HS-27A (cell line): ENCODE measurements around the gene MARS1.
"Not testable (repeated sequence)": the region's sequence is repeated elsewhere in the genome, so short reads cannot be mapped to it uniquely, and the experiment has no call there.

Source experiments
- DNase-seq: peaks from one replicate; pipeline ENCODE4 v3.0.0-alpha.2; 2012; ENCODE audit warnings: low read depth, missing footprints

MARS1 gene

GRCh38 chr12:57495051-57495701 lies 7.3 kb downstream of the MARS1 start:
- not testable (repeated sequence) for DNase-seq

- DNase-seq = no peak
Observed at GRCh38 chr12:57496822-57497221, 9.0 kb downstream of the MARS1 start.

- DNase-seq = no peak
Observed at GRCh38 chr12:57497223-57498131, 9.6 kb downstream of the MARS1 start.

GRCh38 chr12:57498132-57498502 lies 10.2 kb downstream of the MARS1 start:
- no peak for DNase-seq

- DNase-seq = no peak
Observed at GRCh38 chr12:57498571-57498970, 10.7 kb downstream of the MARS1 start.

GRCh38 chr12:57500213-57500612 lies 12.3 kb downstream of the MARS1 start:
- DNase-seq = no peak

- not testable (repeated sequence) for DNase-seq
Observed at GRCh38 chr12:57502311-57502969, 14.6 kb downstream of the MARS1 start.

GRCh38 chr12:57506541-57506940 lies 18.7 kb downstream of the MARS1 start:
- not testable (repeated sequence) for DNase-seq

GRCh38 chr12:57507796-57508195 lies 19.9 kb downstream of the MARS1 start:
- not testable (repeated sequence) for DNase-seq

GRCh38 chr12:57511161-57511560 lies 23.3 kb downstream of the MARS1 start:
- no peak for DNase-seq

GRCh38 chr12:57511588-57512325 lies 23.9 kb downstream of the MARS1 start:
- DNase-seq = no peak

- DNase-seq = no peak
Observed at GRCh38 chr12:57512665-57513064, 24.8 kb downstream of the MARS1 start.

- no peak for DNase-seq
Observed at GRCh38 chr12:57513266-57513665, 25.4 kb downstream of the MARS1 start.

GRCh38 chr12:57513677-57514076 lies 25.8 kb downstream of the MARS1 start:
- DNase-seq = not testable (repeated sequence)

GRCh38 chr12:57514246-57514645 lies 26.4 kb downstream of the MARS1 start:
- not testable (repeated sequence) for DNase-seq

GRCh38 chr12:57514720-57515407 lies 27.0 kb downstream of the MARS1 start:
- DNase-seq = no peak

GRCh38 chr12:57515408-57515933 lies 27.6 kb downstream of the MARS1 start:
- no peak for DNase-seq

GRCh38 chr12:57515934-57516541 lies 28.2 kb downstream of the MARS1 start:
- no peak for DNase-seq

- DNase-seq = no peak
Observed at GRCh38 chr12:57516617-57517153, 28.8 kb downstream of the MARS1 start.

GRCh38 chr12:57517187-57517586 lies 29.3 kb downstream of the MARS1 start:
- DNase-seq = no peak
